ENCODE data around the gene AKIRIN1. TPM values are rescaled to one million over a fixed set of nuclear protein-coding genes. Genes with fewer than 3 reads are reported as not detected.
"Not testable (repeated sequence)": the region's sequence is repeated elsewhere in the genome, so short reads cannot be mapped to it uniquely, and the experiment has no call there.

Gene AKIRIN1
- total RNA-seq, 8 experiments from 2014 or later: 45.2 to 121 (median 64.5) TPM

GRCh38 chr1:39034114-39034654 is 43.1 kb downstream of the AKIRIN1 start:
- 91 to 100% (median 97%) methylated on average over 1 to 6 of the region's 6 CpGs for WGBS, 10 experiments
- in situ Hi-C loops (cut with MboI; ENCODE audit: low pct_unique_long_range_greater_than_20kb in 2 of 9, low sequenced_read_pairs in 9 of 9, unreplicated experiment in 9 of 9): no loop called here
- H3K4me1 ChIP-seq (replicated peaks in 1 of 2): no peaks in the 10 kb centered on the region
- no peak overlapping the region for H3K27ac ChIP-seq
- no peak overlapping the region for H3K4me3 ChIP-seq
- ATAC-seq (replicated peaks in 6 of 8): no peak

DNA sequence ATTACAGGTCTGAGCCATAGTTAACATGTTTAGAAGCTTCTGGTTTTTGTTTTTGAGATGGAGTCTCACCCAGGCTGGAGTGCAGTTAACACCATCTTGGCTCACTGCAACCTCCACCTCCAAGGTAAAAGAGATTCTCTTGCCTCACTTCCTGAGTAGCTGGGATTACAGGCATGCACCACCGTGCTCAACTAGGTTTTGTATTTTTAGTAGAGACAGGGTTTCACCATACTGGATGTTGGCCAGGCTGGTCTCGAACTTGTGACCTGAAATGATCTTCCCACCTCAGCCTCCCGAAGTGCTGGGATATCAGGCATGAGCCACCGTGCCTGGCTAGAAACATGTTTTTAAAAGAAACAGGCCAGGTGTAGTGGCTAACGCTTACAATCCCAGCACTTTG is 45.6 kb downstream of the AKIRIN1 start:
- in situ Hi-C loops (cut with MboI; ENCODE audit: low pct_unique_long_range_greater_than_20kb in 2 of 9, low sequenced_read_pairs in 9 of 9, unreplicated experiment in 9 of 9): no loop called here
- WGBS, 10 experiments: 50 to 100% (median 95%) methylated on average over 2 to 5 of the region's 5 CpGs; no CpG with 5 or more reads in 3 of the 10 experiments
- no peak overlapping the region for H3K27ac ChIP-seq
- H3K4me3 ChIP-seq: no peak overlapping the region
- ATAC-seq (replicated peaks in 6 of 8): no peak
- no peaks in the 10 kb centered on the region for H3K4me1 ChIP-seq (replicated peaks in 1 of 2)

GRCh38 chr1:39043513-39043912 is 52.4 kb downstream of the AKIRIN1 start:
- 78 to 100% (median 95%) methylated on average over 1 to 3 of the region's 3 CpGs; no CpG with 5 or more reads in 1 of the 10 experiments for WGBS, 10 experiments
- no peak overlapping the region for H3K27ac ChIP-seq
- ATAC-seq (replicated peaks in 6 of 8): no peak
- in situ Hi-C loops (cut with MboI; ENCODE audit: low pct_unique_long_range_greater_than_20kb in 2 of 9, low sequenced_read_pairs in 9 of 9, unreplicated experiment in 9 of 9): no loop called here
- H3K4me3 ChIP-seq: no peak overlapping the region
- H3K4me1 ChIP-seq (replicated peaks in 1 of 2): peaks cover 0 to 11% of the 10 kb centered on the region in 2 donors

DNA sequence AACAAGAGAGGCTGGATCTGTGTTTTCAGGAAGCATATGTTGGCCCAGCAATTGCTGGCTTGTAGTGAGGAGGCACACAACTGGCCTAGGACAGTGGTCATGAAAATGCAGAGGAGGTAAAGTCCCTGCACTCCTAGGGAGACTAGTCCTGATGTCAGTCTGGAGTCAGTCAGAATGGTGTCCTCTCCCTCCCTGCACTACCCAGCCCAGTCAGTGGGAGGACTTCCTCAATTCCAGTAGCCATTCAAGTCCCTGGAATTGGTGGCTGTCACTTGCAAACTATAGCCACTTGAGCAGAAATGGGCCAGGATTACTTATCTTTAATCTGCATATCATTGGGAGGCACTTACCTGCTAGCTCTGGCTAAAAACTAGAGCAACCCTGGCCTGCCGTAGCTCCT is 53.7 kb downstream of the AKIRIN1 start:
- Histone ChIP-seq H3K4me1 (replicated peaks in 1 of 2) (peaks cover 0 to 11% of the 10 kb centered on the region in 2 donors), H3K27ac (no peak overlapping the region), H3K4me3 (no peak overlapping the region)
- in situ Hi-C loops (cut with MboI; ENCODE audit: low pct_unique_long_range_greater_than_20kb in 2 of 9, low sequenced_read_pairs in 9 of 9, unreplicated experiment in 9 of 9): no loop called here
- no peak for ATAC-seq (replicated peaks in 6 of 8)
- WGBS, 10 experiments: 78 to 100% (median 94%) methylated on average over 1 of the region's 1 CpG; no CpG with 5 or more reads in 6 of the 10 experiments

DNA sequence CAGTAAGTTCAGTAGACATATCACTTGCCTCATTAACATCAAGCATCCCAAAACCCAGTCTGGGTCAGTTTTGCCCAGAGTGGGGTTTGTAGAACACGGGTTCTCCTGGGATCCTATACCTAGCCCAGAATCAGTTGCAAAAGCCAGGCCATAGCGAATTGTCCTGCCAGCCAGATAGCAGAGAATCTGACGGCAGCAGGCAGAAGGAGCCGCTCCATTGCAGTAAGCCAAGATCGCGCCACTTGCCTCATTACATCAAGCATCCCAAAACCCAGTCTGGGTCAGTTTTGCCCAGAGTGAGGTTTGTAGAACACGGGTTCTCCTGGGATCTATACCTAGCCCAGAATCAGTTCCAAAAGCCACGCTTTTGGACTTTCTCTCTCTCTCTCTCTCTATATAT is 54.2 kb downstream of the AKIRIN1 start:
- in situ Hi-C loops (cut with MboI; ENCODE audit: low pct_unique_long_range_greater_than_20kb in 2 of 9, low sequenced_read_pairs in 9 of 9, unreplicated experiment in 9 of 9): no loop called here
- no peak overlapping the region for H3K4me3 ChIP-seq
- WGBS, 10 experiments: 71 to 100% (median 100%) methylated on average over 1 to 4 of the region's 8 CpGs; no CpG with 5 or more reads in 3 of the 10 experiments
- ATAC-seq (replicated peaks in 6 of 8): no peak
- peaks cover 0 to 11% of the 10 kb centered on the region in 2 donors for H3K4me1 ChIP-seq (replicated peaks in 1 of 2)
- H3K27ac ChIP-seq: no peak overlapping the region

DNA sequence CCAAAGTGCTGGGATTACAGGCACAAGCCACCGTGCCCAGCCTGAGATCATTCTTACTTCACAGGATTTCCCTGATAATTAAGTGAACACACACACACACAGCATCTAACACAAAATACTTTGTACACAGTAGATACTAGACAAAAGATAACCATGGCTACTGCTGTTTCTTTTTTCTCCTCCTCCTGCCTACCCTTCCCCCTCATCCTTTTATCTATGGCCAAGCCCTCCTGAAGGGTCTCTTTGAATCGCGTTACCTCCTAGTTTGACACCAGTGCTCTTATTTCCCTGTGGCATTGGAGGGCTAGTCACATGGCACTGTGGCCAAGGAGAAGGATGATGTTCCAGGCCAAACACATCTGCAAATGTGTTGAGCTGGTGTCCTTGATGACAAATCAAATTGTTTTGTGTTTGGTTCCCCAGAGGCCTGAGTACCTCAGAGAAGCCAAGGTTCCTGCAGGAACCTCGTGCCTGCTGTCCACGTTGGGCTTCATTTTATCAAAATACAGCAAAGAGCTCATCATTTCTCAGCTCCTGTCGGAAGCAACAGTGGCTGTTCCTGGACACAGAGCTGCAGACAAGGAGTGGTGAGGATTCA is 55.6 kb downstream of the AKIRIN1 start:
- Histone ChIP-seq H3K4me3 (no peak overlapping the region), H3K27ac (peak overlapping the region in 1 of 2 donors; percentile 2), H3K4me1 (replicated peaks in 1 of 2) (peaks cover 0 to 11% of the 10 kb centered on the region in 2 donors)
- peak in 3 of 8 experiments; percentile 13 to 49 (median 18) for ATAC-seq (replicated peaks in 6 of 8)
- WGBS, 10 experiments: 0 to 83% (median 66%) methylated on average over 1 to 6 of the region's 6 CpGs; no CpG with 5 or more reads in 3 of the 10 experiments
- in situ Hi-C loops (cut with MboI; ENCODE audit: low pct_unique_long_range_greater_than_20kb in 2 of 9, low sequenced_read_pairs in 9 of 9, unreplicated experiment in 9 of 9): no loop called here

- WGBS, 10 experiments: 17 to 76% (median 58%) methylated on average over 1 to 12 of the region's 12 CpGs; no CpG with 5 or more reads in 1 of the 10 experiments
- peak; percentile 66 to 96 (median 78) for ATAC-seq (replicated peaks in 6 of 8)
- peaks cover 0 to 11% of the 10 kb centered on the region in 2 donors for H3K4me1 ChIP-seq (replicated peaks in 1 of 2)
- H3K27ac ChIP-seq: no peak overlapping the region
- H3K4me3 ChIP-seq: no peak overlapping the region
- in situ Hi-C loops (cut with MboI; ENCODE audit: low pct_unique_long_range_greater_than_20kb in 2 of 9, low sequenced_read_pairs in 9 of 9, unreplicated experiment in 9 of 9): no loop called here
Observed at GRCh38 chr1:39047374-39048229, 56.5 kb downstream of the AKIRIN1 start.

GRCh38 chr1:39048745-39049370 is 57.8 kb downstream of the AKIRIN1 start:
- H3K4me3 ChIP-seq: no peak overlapping the region
- no peak for ATAC-seq (replicated peaks in 6 of 8)
- WGBS, 10 experiments: 50 to 94% (median 80%) methylated on average over 1 to 7 of the region's 7 CpGs; no CpG with 5 or more reads in 2 of the 10 experiments
- peaks cover 0 to 11% of the 10 kb centered on the region in 2 donors for H3K4me1 ChIP-seq (replicated peaks in 1 of 2)
- in situ Hi-C loops (cut with MboI; ENCODE audit: low pct_unique_long_range_greater_than_20kb in 2 of 9, low sequenced_read_pairs in 9 of 9, unreplicated experiment in 9 of 9): no loop called here
- H3K27ac ChIP-seq: no peak overlapping the region

DNA sequence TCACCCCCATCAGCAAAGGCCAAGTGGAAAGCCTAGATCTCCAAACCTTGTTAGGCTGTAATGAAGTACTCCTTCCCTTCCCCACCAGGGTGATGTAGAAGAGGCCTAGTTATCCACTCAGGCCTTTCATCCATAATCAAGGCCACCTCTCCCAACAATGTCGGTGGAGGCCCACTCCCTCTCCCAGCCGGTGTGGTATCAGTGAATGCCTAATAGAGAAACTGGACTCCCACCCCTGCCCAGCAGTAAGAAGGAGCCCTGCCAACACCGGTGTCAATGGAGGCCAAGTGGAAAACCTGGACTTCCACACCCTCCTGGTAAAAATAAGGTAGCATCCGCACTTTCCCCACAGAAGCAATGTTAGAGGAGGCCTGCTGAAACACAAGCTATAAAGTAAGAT is 58.9 kb downstream of the AKIRIN1 start:
- ATAC-seq (replicated peaks in 6 of 8): no peak
- no peak overlapping the region for H3K27ac ChIP-seq
- WGBS, 10 experiments: 97 to 100% (median 100%) methylated on average over 1 to 4 of the region's 4 CpGs; no CpG with 5 or more reads in 4 of the 10 experiments
- no peak overlapping the region for H3K4me3 ChIP-seq
- in situ Hi-C loops (cut with MboI; ENCODE audit: low pct_unique_long_range_greater_than_20kb in 2 of 9, low sequenced_read_pairs in 9 of 9, unreplicated experiment in 9 of 9): no loop called here
- peaks cover 0 to 11% of the 10 kb centered on the region in 2 donors for H3K4me1 ChIP-seq (replicated peaks in 1 of 2)

- WGBS, 10 experiments: 10 to 93% (median 82%) methylated on average over 1 to 9 of the region's 11 CpGs
- not testable (repeated sequence) for ATAC-seq (replicated peaks in 6 of 8)
Observed at GRCh38 chr1:39051193-39051850, 60.2 kb downstream of the AKIRIN1 start.

GRCh38 chr1:39051956-39052355 is 60.9 kb downstream of the AKIRIN1 start:
- peaks cover 0 to 5% of the 10 kb centered on the region in 2 donors for H3K4me1 ChIP-seq (replicated peaks in 1 of 2)
- in situ Hi-C loops (cut with MboI; ENCODE audit: low pct_unique_long_range_greater_than_20kb in 2 of 9, low sequenced_read_pairs in 9 of 9, unreplicated experiment in 9 of 9): no loop called here
- ATAC-seq (replicated peaks in 6 of 8): no peak
- H3K4me3 ChIP-seq: no peak overlapping the region
- WGBS, 10 experiments: 62 to 100% (median 91%) methylated on average over 1 to 4 of the region's 4 CpGs; no CpG with 5 or more reads in 2 of the 10 experiments
- H3K27ac ChIP-seq: no peak overlapping the region

More at GRCh38 chr1:39051193-39051850, 60.2 kb downstream of the AKIRIN1 start:
- in situ Hi-C loops (cut with MboI; ENCODE audit: low pct_unique_long_range_greater_than_20kb in 2 of 9, low sequenced_read_pairs in 9 of 9, unreplicated experiment in 9 of 9); H3K4me3 ChIP-seq; H3K27ac ChIP-seq: not testable (repeated sequence)
- peaks cover 0 to 11% of the 10 kb centered on the region in 2 donors for H3K4me1 ChIP-seq (replicated peaks in 1 of 2)

DNA sequence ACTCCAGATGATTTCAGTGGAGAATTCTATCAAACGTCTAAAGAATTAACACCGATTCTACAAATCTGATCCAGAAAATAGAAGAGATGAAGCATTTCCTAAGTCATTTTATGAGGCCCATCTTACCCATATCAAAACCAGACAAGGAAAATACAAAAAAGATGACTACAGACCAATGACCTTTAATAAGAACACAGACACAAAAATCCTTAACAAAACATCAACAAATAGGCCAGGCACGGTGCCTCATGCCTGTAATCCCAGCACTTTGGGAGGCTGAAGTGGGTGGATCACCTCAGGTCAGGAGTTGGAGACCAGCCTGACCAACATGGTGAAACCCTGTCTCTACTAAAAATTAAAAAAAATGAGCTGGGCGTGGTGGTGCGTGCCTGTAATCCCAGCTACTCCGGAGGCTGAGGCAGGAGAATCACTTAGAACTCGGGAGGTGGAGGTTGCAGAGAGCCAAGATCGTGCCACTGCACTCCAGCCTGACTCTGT is 64.2 kb downstream of the AKIRIN1 start:
- H3K4me3 ChIP-seq; H3K27ac ChIP-seq; ATAC-seq (replicated peaks in 6 of 8); H3K4me1 ChIP-seq (replicated peaks in 1 of 2); in situ Hi-C loops (cut with MboI; ENCODE audit: low pct_unique_long_range_greater_than_20kb in 2 of 9, low sequenced_read_pairs in 9 of 9, unreplicated experiment in 9 of 9): not testable (repeated sequence)
- WGBS, 10 experiments: 42 to 100% (median 91%) methylated on average over 2 to 8 of the region's 8 CpGs; no CpG with 5 or more reads in 1 of the 10 experiments

Data from motor neuron (in vitro differentiated cells).